ENCODE data around the gene STING1.
"Not testable (repeated sequence)": the region's sequence is repeated elsewhere in the genome, so short reads cannot be mapped to it uniquely, and the experiment has no call there.

STING1 gene

GRCh38 chr5:139482050-139482889, at the start of gene STING1:
STING1 (minus strand) TSS chr5:139482758; CDS start chr5:139481704, 1,054 bp downstream.
- DNase-seq, result peak; percentile 83

DNA sequence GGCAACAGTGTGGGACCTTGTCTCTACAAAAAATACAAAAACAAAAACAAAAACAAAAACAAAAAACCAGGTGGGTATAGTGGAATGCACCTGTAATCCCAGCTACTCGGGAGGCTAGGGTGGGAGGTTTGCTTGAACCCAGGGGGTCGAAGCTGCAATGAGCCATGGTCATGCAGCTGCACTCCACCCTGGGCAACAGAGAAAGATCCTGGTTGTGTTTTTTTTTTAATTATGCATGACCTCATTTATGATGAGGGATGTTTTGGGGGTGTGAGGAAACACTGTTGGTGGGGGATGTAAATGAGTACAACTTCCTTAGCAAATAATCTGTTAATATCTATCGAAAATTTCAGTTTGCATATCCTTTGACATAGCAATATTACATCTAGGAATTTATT, 49.2 kb upstream of the STING1 start:
- DNase-seq, result no peak

GRCh38 chr5:139530079-139530478, 47.5 kb upstream of the STING1 start:
- DNase-seq, result not testable (repeated sequence)

GRCh38 chr5:139528695-139529094, 46.1 kb upstream of the STING1 start:
- DNase-seq, result not testable (repeated sequence)

DNA sequence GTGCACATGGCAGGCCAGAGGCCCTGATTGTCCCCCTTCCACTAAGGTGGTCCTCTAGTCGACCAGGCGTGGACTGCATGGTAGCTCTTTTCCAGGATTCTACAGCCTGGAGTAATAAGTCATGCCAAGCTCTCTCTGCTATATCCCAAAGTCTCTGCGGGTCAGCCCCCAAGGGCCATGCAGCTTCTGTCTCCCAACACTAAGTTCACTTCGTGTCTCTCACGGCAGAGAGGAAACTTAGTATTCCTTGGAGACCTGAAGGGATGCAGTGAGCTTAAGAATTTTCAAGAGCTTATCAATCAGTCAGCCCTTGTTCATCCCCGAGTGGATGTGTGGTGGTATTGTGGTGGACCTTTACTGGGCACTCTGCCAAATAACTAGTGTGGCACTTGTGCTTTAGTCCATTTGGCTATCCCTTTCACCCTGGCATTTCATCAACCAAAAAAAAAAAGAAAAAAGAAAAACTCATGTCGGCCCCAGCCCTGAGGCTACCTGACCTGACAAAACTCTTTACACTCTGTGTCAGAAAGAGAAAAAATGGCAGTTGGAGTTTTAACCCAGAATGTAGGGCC, 45.4 kb upstream of the STING1 start:
- not testable (repeated sequence) for DNase-seq

DNA sequence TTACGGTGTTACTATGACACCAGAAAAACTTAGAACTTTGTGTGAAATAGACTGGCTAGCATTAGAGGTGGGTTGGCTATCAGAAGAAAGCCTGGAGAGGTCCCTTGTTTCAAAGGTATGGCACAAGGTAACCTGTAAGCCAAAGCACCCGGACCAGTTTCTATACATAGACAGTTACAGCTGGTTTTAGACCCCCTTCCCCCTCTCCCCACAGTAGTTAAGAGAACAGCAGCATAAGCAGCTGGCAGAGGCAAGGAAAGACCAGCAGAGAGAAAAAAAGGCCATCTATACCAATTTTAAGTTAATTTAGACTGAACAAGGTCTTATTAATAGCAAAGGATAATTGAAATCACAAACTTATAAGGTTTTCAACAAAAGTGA, 44.5 kb upstream of the STING1 start:
- not testable (repeated sequence) for DNase-seq

DNA sequence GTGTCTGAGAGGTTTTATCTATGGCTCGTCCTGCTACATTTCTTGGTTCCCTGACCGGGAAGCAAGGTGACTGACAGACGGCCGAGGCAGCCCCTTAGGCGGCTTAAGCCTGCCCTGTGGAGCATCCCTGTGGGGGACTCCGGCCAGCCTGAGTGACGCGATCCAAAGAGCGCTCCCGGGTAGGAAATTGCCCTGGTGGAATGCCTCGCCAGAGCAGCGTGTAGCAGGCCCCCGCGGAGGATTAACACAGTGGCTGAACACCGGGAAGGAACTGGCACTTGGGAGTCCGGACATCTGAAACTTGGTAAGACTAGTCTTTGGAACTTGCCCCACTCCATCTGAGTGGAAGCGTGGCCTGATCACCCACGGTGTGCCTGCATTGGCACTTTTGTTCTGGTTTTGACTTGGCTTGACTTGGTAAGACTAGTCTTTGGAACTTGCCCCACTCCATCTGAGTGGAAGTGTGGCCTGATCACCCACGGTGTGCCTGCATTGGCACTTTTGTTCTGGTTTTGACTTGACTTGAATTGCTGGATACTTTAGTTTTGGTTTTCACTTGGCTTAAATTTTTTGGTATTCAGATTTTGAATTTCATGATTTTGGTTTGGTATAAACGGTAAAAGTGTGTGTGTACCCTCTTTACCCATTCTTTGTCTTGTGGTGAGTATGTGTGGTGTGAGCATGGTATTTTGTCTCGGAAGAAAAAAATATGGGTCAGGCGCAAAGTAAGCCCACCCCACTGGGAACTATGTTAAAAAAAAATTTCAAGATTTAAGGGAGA, 43.9 kb upstream of the STING1 start:
- DNase-seq, result not testable (repeated sequence)

- not testable (repeated sequence) for DNase-seq
Observed at GRCh38 chr5:139525586-139526308, 43.2 kb upstream of the STING1 start.

GRCh38 chr5:139524940-139525585, 42.5 kb upstream of the STING1 start:
- DNase-seq, result no peak

- no peak for DNase-seq
Observed at GRCh38 chr5:139524446-139524845, 41.9 kb upstream of the STING1 start.

DNA sequence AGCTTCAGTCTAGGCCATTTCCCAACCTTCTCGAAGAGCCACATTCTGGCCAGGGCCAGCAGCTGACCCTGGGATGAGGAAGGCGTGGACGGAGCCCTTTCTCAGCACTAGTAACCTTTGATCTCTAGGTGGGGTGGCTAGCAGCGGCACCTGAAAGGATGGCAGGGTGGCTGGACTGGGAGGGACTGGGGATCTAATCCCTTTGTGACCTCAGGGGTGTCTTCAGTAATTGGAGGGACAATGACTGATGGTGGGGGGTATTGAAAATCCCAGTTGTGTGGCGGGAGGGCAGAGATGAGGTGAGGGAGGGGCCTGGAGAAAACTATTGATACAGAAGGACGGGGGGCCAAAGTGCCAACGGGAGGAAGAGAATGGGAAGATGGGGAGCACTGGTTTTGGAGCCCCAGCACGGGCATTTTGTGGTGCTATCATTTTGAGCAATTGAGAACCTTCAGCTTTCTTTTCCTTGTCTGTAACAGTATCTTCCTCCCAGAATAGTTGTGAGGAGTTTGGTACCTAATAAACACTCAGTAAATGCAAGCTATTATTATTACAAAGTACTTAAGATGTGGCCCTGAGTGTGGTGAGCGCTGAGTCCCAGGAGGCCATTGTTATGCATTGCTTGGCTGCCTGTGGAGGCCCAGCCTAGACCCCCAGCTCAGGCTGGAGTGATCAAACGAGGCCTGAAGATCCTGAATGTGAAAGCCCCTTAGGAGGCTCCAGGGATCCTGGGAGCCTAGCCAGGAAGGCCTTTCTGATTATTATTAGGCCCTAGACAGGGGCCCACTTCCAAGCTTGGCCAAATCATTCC, 41.3 kb upstream of the STING1 start:
- no peak for DNase-seq

DNA sequence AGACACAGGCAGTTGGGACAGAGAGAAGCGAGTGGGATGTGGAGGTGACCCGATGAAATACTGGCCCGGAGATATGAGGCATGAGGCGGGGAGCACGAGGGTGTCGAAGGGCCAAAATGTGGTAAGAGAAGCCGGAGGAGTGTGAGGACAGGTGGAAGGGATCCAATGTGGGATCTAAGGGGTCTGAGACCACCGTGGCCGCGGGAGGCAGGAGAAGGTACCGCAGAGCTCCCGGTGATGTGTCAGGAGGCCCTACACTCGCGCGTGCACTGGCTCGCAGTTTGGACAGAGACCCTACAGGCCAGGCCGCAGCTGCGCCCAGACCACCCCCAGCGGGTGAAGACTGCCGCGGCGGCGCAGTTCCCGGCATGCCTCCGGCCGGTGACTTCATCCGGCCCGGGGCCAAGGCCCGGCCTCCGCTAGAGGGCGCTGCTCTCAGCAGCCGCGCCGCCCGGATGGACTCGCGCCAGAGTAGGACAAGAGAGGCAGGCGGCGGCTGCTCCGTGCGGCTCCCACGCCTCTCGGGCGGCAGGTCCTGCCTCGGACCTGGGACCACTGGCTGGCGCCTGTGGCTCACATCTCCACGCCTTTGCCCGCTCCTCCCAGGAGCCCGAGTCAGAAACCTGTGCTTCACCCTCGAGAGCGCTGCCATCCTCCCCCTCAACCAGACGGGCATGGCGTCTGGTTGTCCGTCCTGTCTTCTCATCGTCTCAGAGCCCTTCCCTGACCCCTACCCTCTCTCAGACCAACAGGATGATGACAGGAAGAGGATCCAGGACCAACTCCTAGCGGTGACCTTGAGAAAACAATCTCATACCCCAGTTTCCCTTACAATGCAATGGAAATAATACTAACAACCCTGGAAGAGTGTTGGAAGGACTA, 35.4 kb upstream of the STING1 start:
- DNase-seq, result peak; percentile 93

- DNase-seq, result peak; percentile 37
Observed at GRCh38 chr5:139514486-139514856, 31.9 kb upstream of the STING1 start.

GRCh38 chr5:139513852-139514485, 31.4 kb upstream of the STING1 start:
- no peak for DNase-seq

GRCh38 chr5:139513434-139513833, 30.9 kb upstream of the STING1 start:
- DNase-seq, result peak; percentile 87

GRCh38 chr5:139512786-139513390, 30.3 kb upstream of the STING1 start:
- no peak for DNase-seq

- DNase-seq, result not testable (repeated sequence)
Observed at GRCh38 chr5:139504722-139505121, 22.2 kb upstream of the STING1 start.

- DNase-seq, result not testable (repeated sequence)
Observed at GRCh38 chr5:139503879-139504278, 21.3 kb upstream of the STING1 start.

DNA sequence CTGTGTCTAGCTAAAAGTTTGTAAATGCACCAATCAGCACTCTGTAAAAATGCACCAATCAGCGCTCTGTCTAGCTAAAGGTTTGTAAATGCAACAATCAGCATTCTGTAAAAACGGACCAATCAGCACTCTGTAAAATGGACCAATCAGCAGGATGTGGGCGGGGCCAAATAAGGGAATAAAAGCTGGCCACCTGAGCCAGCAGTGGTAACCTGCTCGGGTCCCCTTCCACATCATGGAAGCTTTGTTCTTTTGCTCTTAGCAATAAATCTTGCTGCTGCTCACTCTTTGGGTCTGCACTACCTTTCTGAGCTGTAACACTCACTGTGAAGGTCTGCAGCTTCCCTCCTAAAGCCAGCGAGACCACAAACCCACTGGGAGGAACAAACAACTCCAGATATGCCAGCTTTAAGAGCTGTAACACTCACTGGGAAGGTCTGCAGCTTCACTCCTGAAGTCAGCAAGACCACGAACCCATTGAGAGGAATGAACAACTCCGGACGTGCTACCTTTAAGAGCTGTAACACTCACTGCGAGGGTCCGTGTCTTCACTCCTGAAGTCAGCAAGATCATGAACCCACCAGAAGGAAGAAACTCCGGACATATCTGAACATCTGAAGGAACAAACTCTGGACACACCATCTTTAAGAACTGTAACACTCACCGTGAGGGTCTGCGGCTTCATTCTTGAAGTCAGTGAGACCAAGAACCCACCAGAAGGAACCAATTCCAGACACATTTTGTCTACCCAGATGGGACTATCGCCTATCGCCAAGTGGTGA, 20.7 kb upstream of the STING1 start:
- not testable (repeated sequence) for DNase-seq

Measured in stimulated activated CD4-positive, alpha-beta T cell treated with anti-CD3 and anti-CD28 coated beads, Interleukin-15, amount 100 ng/mL, for 24 hours (primary cell).